Bone marrow (tissue), 2 donors: ENCODE results near the gene ALPK1.

ENCODE experiments used
- DNase-seq, 2 donors: peaks; one replicate each; lab custom pipeline; 2025; lab: John Stamatoyannopoulos, UW

ALPK1 gene

DNA sequence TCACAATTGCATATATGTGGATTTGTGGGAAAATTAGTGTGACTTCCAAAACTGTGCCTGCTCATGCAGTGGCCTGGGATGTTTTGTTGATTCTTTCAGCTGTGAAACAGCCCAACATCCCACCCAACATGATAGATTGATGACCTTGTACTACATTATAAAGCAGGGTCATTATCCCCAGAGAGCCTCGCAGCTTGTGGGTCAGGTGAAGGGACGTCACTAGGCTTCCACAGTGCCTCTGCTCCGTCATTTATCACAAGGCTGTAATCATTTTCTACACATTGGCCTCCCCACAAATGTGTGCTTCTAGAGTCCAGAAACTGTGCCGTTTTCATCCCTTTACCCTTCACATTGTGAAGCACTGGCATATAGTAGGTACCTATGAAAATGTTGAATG, 31.6 kb downstream of the ALPK1 start:
- DNase-seq: no peak

DNA sequence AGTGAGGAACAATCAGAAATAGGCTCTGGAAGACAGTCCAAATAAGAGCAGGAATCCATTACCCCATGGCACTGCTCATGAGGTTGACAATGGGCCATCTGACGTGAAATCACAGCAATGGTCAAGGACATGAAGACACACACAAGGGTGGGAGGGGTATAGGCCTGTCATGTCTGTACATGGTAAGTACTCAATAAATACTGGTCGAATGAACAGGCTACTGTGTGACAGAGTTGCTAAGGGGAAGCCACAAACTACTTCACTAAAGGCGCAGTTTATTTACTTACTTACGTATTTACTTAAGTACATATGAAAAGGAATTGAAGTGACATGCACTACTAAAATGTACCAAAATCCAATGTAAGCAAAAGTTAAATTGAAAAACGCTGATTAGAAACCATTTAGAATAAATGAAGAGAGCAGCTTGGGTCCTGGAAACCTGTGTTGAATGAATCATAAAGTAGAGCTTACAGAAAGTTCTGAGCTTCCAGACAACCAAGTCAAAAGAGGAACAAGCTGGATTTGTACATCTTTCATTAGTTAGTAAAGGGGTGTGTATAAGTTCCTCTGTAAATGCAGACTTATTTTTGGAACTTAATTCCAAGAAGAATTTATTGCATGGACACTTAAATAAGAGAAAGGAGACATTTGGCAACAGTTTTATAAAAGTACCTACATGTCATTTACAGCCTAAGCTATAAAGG, 32.7 kb downstream of the ALPK1 start:
- no peak for DNase-seq

DNA sequence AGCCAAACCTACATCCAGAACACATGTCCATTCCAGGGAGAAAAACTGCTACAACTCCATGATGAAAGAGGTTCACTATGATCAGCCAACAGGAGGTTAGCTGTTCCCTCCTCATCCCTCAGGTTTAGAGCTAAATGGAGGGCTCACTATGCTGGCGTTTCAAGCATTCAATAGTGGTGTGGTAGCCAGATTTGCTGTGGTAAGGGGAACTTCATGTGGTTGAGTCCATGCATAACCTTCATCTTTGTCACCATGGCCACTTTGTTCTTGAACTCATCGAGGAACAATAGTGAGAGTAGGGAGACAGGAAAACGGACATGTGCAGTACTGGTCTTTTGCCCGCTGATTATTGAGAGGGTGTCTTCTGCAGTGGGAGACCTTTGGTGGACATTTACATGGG, 33.8 kb downstream of the ALPK1 start:
- DNase-seq: no peak

DNA sequence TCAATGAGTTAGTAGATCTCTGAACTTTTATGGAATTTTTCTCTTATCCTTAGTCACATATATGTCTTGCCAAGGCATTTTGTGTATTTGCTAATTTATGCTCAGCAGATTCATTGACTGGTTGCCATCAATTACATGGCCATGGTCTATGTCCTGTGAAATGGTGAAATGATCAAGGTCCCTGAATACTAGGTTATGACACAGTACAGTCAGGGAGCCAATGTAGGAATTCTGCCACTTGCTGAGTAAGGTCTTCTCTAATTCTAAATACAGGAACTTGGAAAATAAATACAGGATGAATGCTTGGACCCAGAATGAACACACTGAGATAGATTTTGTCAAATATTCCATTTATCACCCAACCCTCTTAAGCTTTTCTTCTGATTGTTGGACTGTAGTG, 35.2 kb downstream of the ALPK1 start:
- no peak for DNase-seq

DNA sequence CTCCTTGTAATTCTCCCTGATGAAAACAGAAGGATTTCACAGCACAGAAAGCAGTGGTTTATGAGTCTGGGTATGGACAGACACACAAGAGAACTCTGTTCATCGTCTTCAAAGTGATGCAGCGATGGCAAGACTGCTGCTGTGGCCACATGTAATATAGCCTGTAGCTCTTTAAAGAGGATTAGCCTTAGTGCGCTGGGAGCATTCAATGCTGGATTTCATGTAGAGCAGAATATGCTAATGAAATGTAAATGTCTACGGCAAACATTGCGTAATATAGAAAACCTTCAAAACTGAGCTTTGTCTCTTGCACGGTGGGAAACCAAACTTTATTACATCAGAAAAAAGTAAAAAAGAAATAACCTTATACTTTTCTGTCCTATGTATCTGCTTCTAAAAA, 42.9 kb downstream of the ALPK1 start:
- no peak for DNase-seq

DNA sequence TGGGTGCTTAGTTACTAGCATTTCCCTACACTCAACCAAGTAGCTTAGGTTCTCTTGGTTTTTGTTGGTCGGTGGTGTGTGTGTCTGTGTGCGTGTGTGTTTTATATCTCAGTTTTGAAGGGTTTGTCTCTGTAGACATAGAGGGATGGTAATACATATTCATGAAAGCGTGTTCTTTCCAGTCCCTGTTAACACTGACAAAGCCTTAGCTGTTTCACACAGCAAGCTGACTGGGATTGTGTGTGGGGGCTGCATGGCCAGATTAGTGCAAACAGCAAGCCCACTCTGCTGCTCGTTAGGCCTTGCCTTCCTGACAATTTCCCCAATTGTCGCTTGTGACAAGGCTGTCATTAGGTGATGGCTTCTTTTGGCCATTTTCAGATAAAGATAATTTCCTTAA, 43.9 kb downstream of the ALPK1 start:
- no peak for DNase-seq

DNA sequence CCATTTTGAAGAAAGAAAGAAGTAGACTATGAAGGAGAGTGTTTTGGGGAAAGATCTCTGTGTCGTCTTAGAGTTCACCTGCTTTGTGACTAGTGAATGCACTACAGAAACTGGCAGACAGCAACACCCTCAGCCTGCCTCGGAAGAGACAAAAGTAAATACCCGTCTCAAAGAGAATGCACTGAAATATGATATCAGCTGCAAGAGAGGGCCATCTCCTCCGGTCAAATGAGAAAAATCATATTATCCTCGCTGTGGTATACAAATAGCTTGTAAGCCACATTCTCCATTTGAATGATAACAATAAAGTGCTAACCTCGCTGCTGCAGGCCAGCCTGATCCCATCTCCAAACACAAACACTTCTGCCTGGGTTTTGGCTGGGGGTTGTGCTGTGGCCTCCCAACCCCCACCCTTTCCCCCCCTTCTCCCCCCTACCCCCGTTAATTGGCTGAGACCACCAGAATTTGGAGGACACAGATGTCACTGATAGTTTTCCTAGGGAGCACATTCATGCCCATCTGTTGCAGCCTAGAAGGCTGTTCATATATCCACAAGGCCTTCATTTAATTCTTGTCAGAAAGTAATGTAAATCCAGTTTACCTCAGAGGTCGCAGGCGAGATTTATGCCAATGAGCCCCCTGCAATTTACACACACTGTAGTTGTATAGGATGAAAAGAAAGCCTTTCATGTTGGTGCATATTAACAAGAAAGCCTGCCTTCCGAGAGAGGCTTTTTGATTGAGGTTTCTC, 46.3 kb downstream of the ALPK1 start:
- no peak for DNase-seq

DNA sequence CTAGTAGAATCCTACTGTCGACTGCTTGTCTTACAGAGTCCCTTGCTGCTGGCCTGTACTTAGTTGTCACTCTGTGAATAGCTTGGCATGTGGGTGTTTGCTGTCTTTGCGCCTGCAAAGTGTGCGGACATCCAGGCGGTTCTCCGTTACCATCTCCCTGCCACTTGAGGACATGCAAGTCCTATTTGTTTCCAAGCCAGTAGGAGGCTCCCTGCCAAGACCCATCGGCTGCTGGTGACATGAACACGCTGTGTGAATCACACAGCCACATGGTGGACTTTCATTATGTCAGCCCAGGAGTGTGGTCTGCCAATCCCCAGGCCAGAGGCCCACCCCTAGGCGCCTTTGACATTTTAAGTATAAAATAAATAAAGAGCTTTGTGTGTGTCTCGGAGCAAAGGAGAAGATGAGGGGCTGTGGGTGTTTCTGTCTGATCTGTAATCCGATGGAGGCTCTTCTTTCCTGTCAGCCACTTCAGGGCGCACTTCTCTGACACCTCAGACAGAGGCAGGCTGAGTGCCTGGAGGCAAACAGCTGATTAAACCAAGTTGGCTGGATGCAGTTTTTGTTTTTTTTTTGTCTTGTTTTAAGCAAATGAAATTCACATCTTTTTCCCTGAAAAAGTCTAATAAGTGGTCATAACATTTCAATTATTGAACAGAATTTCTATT, 51.5 kb downstream of the ALPK1 start:
- DNase-seq: no peak

DNA sequence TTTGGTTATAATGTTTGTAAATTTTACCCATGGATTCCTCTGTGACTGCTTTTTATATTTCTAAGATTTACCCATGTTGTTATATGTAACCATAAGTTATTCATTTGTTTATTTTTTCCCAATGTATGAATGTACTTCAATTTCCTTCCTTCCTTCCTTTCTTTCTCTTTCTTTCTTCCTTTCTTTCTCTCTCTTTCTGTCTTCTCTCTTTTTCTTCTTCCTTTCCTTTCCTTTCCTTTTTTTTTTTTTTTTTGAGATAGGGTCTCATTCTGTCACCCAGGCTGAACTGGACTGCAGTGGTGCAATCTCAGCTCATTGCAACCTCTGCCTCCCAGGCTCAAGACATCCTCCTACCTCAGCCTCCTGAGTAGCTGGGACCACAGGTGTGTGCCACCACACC, 55.6 kb downstream of the ALPK1 start:
- no peak for DNase-seq

DNA sequence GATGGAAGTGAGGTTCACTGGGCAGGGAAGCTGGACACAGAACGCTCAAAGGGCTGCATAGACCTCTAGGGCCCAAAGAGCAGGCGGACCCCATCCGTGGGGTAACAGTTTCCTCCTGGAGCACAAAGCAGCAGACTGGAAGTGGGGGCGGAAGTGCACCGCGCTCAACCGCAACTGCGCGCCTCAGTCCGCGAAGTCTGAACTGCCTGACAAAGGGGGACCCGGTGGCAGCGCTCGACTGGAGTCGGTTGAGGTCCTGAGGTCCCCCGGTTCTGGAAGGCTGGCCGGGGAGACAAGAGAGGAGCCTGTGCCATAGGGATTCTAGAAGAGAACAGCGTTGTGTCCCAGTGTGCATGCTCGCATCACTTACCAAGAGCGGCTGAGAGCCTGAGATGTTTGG, 58.5 kb downstream of the ALPK1 start:
- DNase-seq: no peak

DNA sequence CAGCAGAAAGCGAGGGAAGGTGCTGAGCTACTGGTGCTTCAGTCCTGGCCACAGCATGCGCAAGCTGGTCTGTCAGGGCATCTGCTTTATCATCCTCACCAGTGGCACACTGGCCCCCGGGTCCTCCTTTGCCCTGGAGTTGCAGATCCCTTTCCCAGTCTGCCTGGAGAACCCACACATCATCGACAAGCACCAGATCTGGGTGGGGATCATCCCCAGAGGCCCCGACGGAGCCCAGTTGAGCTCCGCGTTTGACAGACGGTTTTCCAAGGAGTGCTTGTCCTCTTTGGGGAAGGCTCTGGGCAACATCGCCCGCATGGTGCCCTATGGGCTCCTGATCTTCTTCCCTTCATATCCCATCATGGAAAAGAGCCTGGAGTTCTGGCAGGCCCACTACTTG, 60.3 kb downstream of the ALPK1 start:
- DNase-seq: no peak

DNA sequence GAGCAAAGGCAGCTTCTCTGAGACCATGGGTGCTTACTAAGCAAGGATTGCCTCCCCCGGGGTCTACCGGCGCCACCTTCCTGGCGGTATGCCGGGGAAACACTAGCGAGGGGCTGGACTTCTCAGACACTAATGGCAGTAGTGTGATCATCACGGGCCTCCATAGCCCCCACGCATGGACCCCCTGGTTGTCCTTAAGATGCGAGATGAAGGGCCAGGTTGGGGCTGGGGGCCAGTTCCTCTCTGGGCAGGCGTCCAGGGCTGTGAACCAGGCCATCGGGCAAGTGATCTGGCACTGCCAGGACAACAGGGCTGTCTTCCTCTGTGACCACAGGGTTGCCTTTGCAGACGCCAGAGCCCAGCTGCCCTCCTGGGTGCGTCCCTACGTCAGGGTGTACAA, 60.7 kb downstream of the ALPK1 start:
- no peak for DNase-seq

DNA sequence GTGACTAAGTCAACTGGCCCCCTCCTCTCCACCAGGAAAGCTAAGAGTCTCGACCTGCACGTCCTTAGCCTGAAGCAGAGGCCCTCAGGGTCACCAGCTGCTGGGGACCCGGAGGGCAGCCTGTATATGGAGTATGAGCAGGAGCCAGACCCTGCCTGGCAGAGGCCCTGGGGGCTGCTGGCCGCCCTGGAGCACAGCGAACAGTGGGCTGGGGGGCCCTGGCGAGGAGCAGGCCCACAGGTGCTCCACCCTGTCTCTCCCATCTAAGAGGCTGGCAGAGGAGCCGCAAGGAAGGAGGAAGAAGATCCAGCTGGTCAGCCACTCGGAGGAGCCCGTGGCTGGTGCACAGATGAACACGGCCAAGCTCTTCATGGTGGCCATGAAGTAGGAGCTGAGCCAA, 61.2 kb downstream of the ALPK1 start:
- DNase-seq: no peak

DNA sequence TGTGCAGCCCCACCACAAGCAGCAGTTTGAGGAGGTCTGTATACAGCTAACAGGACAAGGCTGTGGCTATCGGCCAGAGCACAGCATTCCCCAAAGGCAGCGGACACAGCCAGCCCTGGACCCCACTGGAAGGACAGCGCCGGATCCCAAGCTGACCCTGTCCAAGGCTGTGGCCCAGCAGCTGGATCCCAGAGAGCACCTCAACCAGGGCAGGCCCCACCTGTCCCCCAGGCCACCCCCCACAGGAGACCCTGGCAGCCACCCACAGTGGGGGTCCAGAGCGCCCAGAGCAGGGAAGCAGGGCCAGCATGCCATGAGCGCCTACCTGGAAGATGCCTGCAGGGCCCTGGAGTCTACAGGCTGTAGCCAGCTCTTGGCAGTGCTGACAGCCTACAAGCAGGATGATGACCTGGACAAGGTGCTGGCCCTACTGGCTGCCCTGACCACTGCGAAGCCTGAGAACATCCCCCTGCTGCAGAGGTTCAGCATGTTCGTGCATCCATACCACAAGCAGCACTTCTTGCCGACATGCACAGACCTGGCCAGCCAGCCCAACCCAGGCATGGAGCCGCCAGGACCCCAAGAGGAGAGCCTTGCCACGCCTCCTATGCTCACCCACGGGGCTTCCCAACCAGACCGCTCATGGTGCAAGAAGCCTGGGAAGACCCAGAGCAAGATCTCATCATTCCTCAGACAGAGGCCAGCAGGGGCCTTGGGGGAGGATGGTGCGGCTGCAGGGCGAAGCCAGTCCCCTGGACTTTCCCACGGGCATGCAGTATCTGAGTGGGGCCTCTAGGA, 62.0 kb downstream of the ALPK1 start:
- no peak for DNase-seq

DNA sequence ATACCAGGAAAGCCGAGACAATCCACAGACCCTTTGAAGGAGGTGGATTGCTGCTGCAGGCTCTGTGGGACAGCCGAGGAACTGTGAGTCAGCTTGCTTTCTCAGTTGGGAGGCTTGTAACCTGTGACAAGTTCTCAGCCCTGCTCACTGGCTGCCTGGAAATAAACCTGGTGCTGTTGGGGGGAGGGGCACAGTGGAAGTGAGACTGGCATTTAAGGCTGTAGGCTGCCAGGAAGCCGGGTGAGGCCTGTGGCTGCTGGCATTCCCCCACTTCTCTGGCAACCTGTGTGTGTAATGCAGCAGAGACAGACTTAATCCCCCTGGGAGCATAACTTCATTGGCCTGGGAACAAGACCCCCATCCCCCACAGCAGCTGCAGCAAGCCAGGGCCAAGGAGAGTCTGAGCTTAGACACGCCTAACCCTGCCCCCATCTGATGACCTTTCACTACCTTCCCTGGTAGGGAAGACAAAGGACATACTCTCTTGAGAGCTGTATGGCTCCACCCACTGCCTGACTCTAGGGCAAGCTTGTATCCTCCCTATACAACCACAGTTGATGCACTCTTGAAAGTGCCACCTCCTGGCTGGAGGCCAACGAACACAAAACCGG, 64.1 kb downstream of the ALPK1 start:
- DNase-seq: no peak

DNA sequence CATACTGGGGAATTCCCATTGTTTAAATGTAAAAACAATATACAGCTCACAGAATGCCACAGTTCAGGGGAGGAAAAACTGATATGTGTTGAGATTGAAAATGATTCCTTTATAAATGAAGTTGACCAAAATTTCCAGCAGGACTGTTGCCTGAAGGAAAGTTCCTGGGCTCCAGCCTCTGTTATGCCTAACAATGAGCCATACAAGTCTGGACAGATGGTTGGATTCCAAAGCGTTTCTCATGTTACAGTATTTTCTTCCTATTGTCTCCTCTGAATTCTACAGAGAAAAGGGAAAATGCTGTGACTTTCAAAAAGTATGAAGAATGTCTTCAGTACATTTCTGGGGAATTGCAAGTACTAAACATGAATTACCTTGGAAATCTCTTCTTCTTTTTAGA, 73.3 kb downstream of the ALPK1 start:
- DNase-seq: no peak

DNA sequence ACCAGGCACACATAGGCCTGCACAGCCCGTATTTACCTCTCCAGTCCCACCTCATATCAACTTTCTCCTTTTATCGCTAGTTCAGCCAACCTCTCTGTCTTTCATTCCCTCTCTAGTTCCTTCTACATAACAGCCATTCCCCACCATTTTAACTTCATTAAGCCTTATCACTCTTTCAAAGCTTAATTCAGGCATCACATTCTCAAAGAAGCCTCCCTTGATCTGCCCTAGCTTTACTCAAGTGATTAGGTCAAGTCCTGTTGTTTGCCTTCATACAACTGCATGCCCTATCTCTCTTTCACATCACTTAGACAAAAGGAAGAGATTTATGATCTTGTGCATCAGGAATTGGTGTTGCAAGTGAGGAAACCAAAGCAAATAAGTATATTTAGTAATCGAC, 74.2 kb downstream of the ALPK1 start:
- no peak for DNase-seq

DNA sequence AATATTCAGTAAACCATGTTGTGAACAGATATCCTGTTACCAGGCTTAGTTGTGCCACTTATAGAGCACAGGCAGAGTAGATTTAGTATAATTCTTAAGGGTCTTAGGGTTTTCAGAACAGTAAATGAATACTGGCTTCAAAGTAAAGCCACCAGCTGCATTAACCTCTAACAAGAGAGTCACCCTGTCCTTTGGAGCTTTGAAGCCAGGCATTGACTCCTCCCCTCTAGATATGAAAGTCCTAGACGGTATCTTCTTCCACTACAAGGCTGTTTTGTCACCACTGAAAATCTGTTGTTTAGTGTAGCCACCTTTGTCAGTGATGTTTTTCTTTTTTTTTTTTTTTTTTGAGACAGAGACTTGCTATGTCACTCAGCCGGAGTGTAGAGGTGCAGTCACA, 77.7 kb downstream of the ALPK1 start:
- DNase-seq: no peak

DNA sequence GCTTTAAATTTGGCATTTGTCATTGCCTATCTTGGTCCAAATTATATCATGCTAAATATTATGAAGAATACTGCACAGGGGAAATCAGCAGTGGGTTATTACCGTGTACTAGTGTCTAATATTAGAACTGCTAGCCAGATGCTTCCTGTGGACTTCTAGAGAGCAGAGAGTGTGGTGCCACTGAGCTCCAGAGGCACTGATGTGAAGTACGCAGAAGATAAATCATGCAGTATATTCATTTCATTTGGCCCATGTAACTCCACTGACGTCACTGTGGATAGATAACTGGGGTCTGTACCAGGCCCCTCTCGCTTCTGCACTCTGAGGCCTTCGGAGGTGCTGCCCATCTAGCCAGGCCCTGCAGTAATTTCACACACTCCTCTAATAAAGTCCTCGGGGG, 80.0 kb downstream of the ALPK1 start:
- no peak for DNase-seq

DNA sequence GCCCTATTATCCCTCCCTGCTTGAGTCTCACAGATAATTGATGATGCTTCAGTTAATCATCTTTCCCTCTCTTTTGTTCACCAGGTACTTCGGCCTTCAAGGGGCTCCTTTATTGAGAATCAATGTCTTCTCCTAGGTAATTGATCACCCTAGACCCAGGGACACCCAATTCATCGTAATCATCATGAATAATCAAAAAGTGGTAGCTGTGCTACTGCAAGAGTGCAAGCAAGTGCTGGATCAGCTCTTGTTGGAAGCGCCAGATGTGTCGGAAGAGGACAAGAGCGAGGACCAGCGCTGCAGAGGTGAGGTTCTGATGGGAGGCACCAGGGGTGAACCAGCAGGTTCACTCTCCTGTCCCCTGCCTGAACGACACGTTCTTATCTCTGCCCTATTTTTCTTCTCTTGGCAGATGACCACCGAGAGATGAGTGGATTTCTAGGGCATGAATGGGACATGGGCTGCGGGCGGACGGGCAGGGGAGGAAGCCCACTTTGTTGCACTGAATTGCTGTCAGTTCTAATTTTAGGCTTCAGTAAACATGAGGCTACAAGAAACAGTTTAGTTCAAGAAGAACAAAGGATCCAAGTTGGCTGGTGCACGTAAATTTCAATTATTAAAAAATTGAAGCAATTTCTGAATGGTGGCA, 80.5 kb downstream of the ALPK1 start:
- DNase-seq: no peak

DNA sequence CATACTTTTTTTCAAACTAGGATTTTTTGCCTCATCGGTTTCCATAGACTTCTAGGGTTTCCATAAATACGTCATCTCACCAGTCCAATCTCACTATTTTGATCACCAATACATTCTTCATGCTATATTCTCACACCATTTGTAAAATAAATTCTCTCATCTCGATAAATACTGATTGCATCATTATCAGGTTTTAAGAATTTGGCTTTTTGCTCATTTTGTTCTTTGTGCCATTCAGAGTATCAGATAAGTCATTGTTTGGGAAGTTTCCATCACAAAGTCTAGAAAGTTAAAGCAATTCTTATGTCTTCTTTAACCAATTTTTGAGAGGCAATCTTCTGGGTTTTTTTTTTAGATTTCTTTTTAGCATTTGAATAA, 81.1 kb downstream of the ALPK1 start:
- DNase-seq: no peak

DNA sequence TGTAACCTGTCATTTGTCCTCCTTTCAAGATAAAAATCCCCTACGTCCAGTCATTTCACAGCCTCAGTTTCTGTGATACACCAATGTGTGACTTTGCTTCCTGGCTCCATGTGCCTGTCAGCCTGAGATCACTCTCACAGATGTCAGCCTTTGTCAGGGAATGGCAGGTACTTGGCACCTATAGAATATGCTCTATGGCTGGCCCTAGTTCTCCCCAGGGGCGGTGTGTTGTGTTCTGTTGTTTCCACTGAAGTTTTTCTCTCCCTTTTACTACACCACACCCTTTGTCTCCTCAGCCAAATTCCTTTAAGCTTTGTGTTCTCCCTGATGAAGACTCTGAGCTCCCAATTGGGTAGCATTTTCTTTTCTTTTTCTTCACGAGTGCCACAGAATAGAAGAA, 81.7 kb downstream of the ALPK1 start:
- no peak for DNase-seq
